ENCODE results near the gene GATA2.

GATA2 gene

GRCh38 chr3:128447561-128448013, 45.4 kb downstream of the GATA2 start:
- no peak for TF ChIP-seq CTCF (IDR thresholded peaks at IDR 0.05; ENCODE audit: low read depth, low read length)
- in situ Hi-C loops (cut with HindIII; ENCODE audit: low sequenced_read_pairs), result no loop called here
- H3K4me3 ChIP-seq (ENCODE audit: low read depth, low read length), result no peak overlapping the region
- no peak for DNase-seq (ENCODE audit: low read depth, low spot score)

DNA sequence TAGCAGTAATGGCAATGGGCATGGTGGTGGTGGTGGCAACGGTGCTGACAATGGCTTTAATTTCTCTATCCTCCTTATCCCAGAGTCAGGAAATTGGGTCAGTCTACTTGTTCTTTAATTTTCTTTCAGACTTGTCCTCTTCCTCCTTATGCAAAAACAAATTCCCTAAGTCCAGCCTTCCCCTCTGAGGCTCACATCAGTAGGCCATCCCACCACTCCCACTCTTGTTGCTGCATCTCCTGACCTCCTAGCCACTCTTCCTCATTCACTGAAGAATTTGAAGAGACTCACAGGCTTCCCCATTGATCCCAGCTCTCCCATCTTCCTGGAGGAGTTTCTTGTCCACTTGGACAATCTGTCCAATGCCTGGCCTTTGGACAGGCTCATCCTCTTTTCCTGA, 46.2 kb downstream of the GATA2 start:
- in situ Hi-C loops (cut with HindIII; ENCODE audit: low sequenced_read_pairs), result no loop called here
- no peak for DNase-seq (ENCODE audit: low read depth, low spot score)
- H3K4me3 ChIP-seq (ENCODE audit: low read depth, low read length), result no peak overlapping the region
- TF ChIP-seq CTCF (IDR thresholded peaks at IDR 0.05; ENCODE audit: low read depth, low read length), result no peak

DNA sequence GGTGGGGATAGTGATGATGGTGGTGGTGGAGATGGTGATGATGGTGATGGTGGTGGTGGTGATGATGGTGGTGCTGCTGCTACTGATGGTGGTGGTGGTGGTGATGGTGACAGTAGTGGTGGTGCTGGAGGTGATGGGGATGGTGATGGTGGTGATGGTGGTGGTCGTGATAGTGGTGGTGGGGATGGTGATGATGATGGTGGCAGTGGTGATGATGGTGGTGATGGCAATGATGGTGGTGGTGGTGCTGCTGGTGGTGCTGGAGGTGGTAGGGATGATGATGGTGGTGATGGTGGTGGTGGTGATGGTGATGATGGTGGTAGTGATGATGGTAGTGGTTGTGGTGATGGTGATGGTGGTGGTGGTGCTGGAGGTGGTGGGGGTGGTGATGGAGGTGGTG, 47.6 kb downstream of the GATA2 start:
- in situ Hi-C loops (cut with HindIII; ENCODE audit: low sequenced_read_pairs), result no loop called here
- no peak for DNase-seq (ENCODE audit: low read depth, low spot score)
- H3K4me3 ChIP-seq (ENCODE audit: low read depth, low read length), result no peak overlapping the region
- no peak for TF ChIP-seq CTCF (IDR thresholded peaks at IDR 0.05; ENCODE audit: low read depth, low read length)

- in situ Hi-C loops (cut with HindIII; ENCODE audit: low sequenced_read_pairs), result no loop called here
- no peak overlapping the region for H3K4me3 ChIP-seq (ENCODE audit: low read depth, low read length)
- TF ChIP-seq CTCF (IDR thresholded peaks at IDR 0.05; ENCODE audit: low read depth, low read length), result no peak
- DNase-seq (ENCODE audit: low read depth, low spot score), result no peak
These were observed 49.2 kb downstream of the GATA2 start for GRCh38 chr3:128443771-128444170.

- no peak for TF ChIP-seq CTCF (IDR thresholded peaks at IDR 0.05; ENCODE audit: low read depth, low read length)
- H3K4me3 ChIP-seq (ENCODE audit: low read depth, low read length), result no peak overlapping the region
- in situ Hi-C loops (cut with HindIII; ENCODE audit: low sequenced_read_pairs), result no loop called here
- DNase-seq (ENCODE audit: low read depth, low spot score), result no peak
These were observed 50.1 kb downstream of the GATA2 start for GRCh38 chr3:128442949-128443348.

DNA sequence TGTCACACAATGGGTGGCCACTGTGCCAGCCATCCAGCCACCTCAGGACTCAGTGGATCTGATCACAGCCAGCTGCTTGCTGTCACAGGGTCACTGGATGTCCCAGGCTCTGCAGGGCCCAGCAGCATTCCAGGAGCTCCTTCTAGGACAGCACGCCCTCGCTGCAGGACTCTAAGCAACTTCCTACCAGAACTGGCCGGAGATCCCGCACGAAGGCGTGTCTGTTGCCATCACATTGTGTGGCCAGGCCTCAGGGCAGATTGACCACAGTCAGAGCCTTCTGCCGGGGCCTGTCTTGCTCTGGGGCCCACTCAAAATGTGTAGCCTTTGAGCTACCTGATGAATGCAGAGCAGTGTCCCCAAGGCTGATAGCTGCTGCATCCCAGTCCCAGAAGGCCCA, 50.9 kb downstream of the GATA2 start:
- H3K4me3 ChIP-seq (ENCODE audit: low read depth, low read length), result no peak overlapping the region
- TF ChIP-seq CTCF (IDR thresholded peaks at IDR 0.05; ENCODE audit: low read depth, low read length), result no peak
- no peak for DNase-seq (ENCODE audit: low read depth, low spot score)
- in situ Hi-C loops (cut with HindIII; ENCODE audit: low sequenced_read_pairs), result no loop called here

GRCh38 chr3:128439226-128439625, 53.8 kb downstream of the GATA2 start:
- no peak overlapping the region for H3K4me3 ChIP-seq (ENCODE audit: low read depth, low read length)
- no peak for TF ChIP-seq CTCF (IDR thresholded peaks at IDR 0.05; ENCODE audit: low read depth, low read length)
- in situ Hi-C loops (cut with HindIII; ENCODE audit: low sequenced_read_pairs), result no loop called here
- DNase-seq (ENCODE audit: low read depth, low spot score), result no peak

Measured in astrocyte of the spinal cord (primary cell).